ENCODE data around the gene CATSPER3.

- TF ChIP-seq, protein P1, sequence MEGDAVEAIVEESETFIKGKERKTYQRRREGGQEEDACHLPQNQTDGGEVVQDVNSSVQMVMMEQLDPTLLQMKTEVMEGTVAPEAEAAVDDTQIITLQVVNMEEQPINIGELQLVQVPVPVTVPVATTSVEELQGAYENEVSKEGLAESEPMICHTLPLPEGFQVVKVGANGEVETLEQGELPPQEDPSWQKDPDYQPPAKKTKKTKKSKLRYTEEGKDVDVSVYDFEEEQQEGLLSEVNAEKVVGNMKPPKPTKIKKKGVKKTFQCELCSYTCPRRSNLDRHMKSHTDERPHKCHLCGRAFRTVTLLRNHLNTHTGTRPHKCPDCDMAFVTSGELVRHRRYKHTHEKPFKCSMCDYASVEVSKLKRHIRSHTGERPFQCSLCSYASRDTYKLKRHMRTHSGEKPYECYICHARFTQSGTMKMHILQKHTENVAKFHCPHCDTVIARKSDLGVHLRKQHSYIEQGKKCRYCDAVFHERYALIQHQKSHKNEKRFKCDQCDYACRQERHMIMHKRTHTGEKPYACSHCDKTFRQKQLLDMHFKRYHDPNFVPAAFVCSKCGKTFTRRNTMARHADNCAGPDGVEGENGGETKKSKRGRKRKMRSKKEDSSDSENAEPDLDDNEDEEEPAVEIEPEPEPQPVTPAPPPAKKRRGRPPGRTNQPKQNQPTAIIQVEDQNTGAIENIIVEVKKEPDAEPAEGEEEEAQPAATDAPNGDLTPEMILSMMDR (IDR thresholded peaks at IDR 0.05; ENCODE audit: poor library complexity, severe bottlenecking) = no peak
- TF ChIP-seq RAD21 (conservative IDR thresholded peaks at IDR 0.05) = no peak
- TF ChIP-seq EZH2 (IDR thresholded peaks at IDR 0.05; ENCODE audit: borderline replicate concordance, insufficient read depth, low read length, poor library complexity, severe bottlenecking) = no peak
Measured at GRCh38 chr5:134934202-134934601, 33.5 kb upstream of the CATSPER3 start.

All from neural cell (in vitro differentiated cells).